ENCODE results near the gene ADGRD1. TPM values are rescaled to one million over a fixed set of nuclear protein-coding genes. Genes with fewer than 3 reads are reported as not detected.
"Not testable (repeated sequence)": the region's sequence is repeated elsewhere in the genome, so short reads cannot be mapped to it uniquely, and the experiment has no call there.

ADGRD1 gene
- polyA plus RNA-seq, 3 donors, result 4.7 to 17.9 (median 4.9) TPM

DNA sequence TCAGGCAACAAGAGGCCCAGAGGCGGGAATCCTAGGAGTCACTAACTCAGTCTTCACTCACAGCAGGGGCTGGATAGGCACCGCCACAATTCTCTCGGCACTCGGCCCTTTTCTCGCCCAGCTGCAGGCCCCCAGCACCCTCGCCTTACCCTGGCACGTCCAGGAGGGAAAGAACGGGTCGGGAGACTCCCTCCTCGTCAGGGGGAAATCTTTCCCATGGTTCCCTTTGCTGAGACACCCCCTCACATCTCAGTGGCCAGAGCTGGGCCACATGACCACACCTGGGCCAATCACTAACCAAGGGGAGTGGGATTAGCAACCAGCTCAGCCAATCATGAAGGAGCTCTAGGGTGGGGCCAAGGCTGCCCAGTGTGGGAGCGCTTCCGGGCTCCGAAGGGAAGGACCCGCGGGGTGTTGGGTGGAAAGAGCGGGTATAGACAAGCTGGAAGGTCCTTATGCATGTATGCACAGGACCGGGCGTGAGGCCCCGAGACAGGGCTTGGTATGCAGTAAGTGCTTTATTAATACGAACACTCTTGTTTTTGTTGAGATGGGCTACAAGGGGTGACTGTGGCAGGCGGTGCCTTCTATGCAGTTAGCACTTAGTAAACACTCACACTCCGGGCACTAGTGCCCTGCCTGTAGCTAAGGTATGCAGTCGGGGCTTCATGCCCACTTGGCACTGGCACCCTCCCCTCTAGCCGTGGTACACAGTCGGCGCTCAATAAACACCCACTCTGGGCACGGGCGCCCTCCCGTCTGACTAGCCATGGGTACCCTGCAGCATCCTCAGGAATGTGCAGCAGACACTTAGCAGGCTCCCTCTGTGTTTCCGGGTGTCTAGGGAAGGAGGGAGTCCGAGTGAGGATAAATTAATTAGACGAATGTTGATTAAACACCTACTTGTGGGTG lies 40.3 kb downstream of the ADGRD1 start:
- Histone ChIP-seq H3K4me1 (ENCODE audit: control insufficient read depth in 1 of 2, insufficient read depth in 2 of 2, low read length in 2 of 2) (no peaks in the 10 kb centered on the region), H3K36me3 (replicated peaks in 1 of 2; ENCODE audit: control insufficient read depth in 1 of 2, insufficient read depth in 2 of 2, low read length in 2 of 2) (peaks cover 0 to 30% of the 10 kb centered on the region in 2 donors), H3K9me3 (replicated peaks in 1 of 2; ENCODE audit: control insufficient read depth in 1 of 2, insufficient read depth in 1 of 2, low read length in 2 of 2) (peaks cover 0 to 8% of the 10 kb centered on the region in 2 donors), H2AFZ (ENCODE audit: insufficient read depth, low read depth, low read length, poor library complexity, severe bottlenecking) (no peak overlapping the region), H3K27ac (ENCODE audit: low read depth in 1 of 2, low read length in 2 of 2) (no peak overlapping the region), H3K79me2 (ENCODE audit: insufficient read depth, low read length) (no peaks in the 10 kb centered on the region), H3K4me3 (replicated peaks in 1 of 3; ENCODE audit: low read depth in 2 of 3, low read length in 3 of 3) (no peak overlapping the region), H3K9ac (ENCODE audit: insufficient read depth, low read length, poor library complexity, severe bottlenecking) (no peak overlapping the region), H4K20me1 (ENCODE audit: insufficient read depth, low read length) (no peaks in the 10 kb centered on the region), H3K27me3 (ENCODE audit: control insufficient read depth in 2 of 2, insufficient read depth in 2 of 2, low read length in 2 of 2) (no peaks in the 10 kb centered on the region), H3K4me2 (replicated peaks; ENCODE audit: extremely low read depth, low read length, poor library complexity, severe bottlenecking) (no peak overlapping the region)
- no peak overlapping the region for H3K4me3 Mint-ChIP-seq
- 96% methylated on average over 21 of the region's 32 CpGs for WGBS (ENCODE audit: insufficient coverage)
- TF ChIP-seq, protein P1, sequence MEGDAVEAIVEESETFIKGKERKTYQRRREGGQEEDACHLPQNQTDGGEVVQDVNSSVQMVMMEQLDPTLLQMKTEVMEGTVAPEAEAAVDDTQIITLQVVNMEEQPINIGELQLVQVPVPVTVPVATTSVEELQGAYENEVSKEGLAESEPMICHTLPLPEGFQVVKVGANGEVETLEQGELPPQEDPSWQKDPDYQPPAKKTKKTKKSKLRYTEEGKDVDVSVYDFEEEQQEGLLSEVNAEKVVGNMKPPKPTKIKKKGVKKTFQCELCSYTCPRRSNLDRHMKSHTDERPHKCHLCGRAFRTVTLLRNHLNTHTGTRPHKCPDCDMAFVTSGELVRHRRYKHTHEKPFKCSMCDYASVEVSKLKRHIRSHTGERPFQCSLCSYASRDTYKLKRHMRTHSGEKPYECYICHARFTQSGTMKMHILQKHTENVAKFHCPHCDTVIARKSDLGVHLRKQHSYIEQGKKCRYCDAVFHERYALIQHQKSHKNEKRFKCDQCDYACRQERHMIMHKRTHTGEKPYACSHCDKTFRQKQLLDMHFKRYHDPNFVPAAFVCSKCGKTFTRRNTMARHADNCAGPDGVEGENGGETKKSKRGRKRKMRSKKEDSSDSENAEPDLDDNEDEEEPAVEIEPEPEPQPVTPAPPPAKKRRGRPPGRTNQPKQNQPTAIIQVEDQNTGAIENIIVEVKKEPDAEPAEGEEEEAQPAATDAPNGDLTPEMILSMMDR (IDR thresholded peaks at IDR 0.05), result no peak
- intact Hi-C loops (cut with micrococcal nuclease), result no loop called here
- no peak for DNase-seq
- H3K36me3 Mint-ChIP-seq, result peaks cover 33 to 50% of the 10 kb centered on the region in 2 donors
- H3K27ac Mint-ChIP-seq, result peak overlapping the region in 1 of 7 donors; percentile 18
- peaks cover 3% of the 10 kb centered on the region for H3K4me1 Mint-ChIP-seq
- H3K9me3 Mint-ChIP-seq, result peaks cover 0 to 18% (median 13%) of the 10 kb centered on the region in 7 donors
- H3K27me3 Mint-ChIP-seq (ENCODE audit: low read depth in 3 of 3), result peaks cover 5 to 12% (median 9%) of the 10 kb centered on the region in 3 donors

DNA sequence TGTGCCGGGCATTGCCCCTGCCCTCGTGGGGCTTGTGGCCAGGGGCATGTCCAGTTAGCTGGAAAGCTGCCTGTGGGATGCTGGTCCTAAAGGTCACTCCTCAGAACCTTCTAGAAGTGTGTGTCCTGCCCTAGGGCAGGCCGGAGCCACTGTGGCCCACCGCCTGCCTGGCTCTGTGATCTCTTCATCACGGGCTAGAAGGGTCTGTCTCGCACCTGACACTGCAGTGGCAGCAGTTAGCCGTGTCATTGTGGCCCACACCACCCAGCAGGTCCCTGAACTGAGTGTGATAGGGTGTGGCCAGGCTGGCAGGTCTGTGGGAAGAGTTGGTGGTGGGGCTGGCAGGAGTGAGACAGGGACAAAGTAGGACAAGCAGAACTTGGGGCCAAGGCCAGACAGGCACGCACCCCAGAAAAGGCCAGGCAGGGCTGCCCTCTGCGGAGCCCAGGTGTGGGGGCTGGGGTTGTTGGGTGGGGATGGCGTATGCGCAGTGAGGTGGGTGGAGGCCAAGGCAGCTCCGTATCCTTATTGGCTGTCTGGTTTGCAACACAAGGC lies 41.2 kb downstream of the ADGRD1 start:
- H3K9me3 ChIP-seq (replicated peaks in 1 of 2; ENCODE audit: control insufficient read depth in 1 of 2, insufficient read depth in 1 of 2, low read length in 2 of 2), result peaks cover 0 to 8% of the 10 kb centered on the region in 2 donors
- intact Hi-C loops (cut with micrococcal nuclease), result no loop called here
- no peak overlapping the region for H3K27ac ChIP-seq (ENCODE audit: low read depth in 1 of 2, low read length in 2 of 2)
- Mint-ChIP-seq H3K27me3 (ENCODE audit: low read depth in 3 of 3) (peaks cover 5 to 12% (median 6%) of the 10 kb centered on the region in 3 donors), H3K27ac (peak overlapping the region in 2 of 7 donors; percentile 22 to 74), H3K4me3 (no peak overlapping the region), H3K36me3 (peaks cover 38 to 50% of the 10 kb centered on the region in 2 donors), H3K9me3 (peaks cover 0 to 20% (median 14%) of the 10 kb centered on the region in 7 donors), H3K4me1 (peaks cover 3% of the 10 kb centered on the region)
- H3K4me1 ChIP-seq (ENCODE audit: control insufficient read depth in 1 of 2, insufficient read depth in 2 of 2, low read length in 2 of 2), result no peaks in the 10 kb centered on the region
- no peak overlapping the region for H3K9ac ChIP-seq (ENCODE audit: insufficient read depth, low read length, poor library complexity, severe bottlenecking)
- TF ChIP-seq, protein P1 (IDR thresholded peaks at IDR 0.05), result no peak
- peaks cover 0 to 24% of the 10 kb centered on the region in 2 donors for H3K36me3 ChIP-seq (replicated peaks in 1 of 2; ENCODE audit: control insufficient read depth in 1 of 2, insufficient read depth in 2 of 2, low read length in 2 of 2)
- no peak for DNase-seq
- no peak overlapping the region for H3K4me3 ChIP-seq (replicated peaks in 1 of 3; ENCODE audit: low read depth in 2 of 3, low read length in 3 of 3)
- no peaks in the 10 kb centered on the region for H3K79me2 ChIP-seq (ENCODE audit: insufficient read depth, low read length)
- no peak overlapping the region for H3K4me2 ChIP-seq (replicated peaks; ENCODE audit: extremely low read depth, low read length, poor library complexity, severe bottlenecking)
- no peaks in the 10 kb centered on the region for H4K20me1 ChIP-seq (ENCODE audit: insufficient read depth, low read length)
- H3K27me3 ChIP-seq (ENCODE audit: control insufficient read depth in 2 of 2, insufficient read depth in 2 of 2, low read length in 2 of 2), result no peaks in the 10 kb centered on the region
- H2AFZ ChIP-seq (ENCODE audit: insufficient read depth, low read depth, low read length, poor library complexity, severe bottlenecking), result no peak overlapping the region
- 90% methylated on average over 8 of the region's 12 CpGs for WGBS (ENCODE audit: insufficient coverage)

DNA sequence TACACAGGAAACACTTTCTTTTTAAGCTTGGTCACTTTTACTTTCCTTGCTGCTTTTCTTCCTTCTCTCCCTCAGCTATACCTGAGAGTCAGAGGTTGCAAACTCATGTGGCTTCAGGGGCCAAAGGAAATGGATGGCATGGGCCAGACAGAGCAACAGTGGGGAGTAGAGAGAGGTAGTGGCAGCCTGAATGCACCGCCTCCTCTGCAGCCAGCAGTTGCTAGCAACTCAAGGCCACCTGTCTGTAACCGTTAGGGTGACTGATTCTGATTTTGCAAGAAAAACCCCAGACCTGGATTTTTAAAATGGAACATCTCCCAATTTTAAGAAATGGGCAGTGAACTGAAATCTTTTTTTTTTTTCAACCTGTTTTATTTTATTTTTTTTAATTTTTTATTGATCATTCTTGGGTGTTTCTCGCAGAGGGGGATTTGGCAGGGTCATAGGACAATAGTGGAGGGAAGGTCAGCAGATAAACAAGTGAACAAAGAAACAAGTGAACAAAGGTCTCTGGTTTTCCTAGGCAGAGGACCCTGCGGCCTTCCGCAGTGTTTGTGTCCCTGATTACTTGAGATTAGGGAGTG lies 41.8 kb downstream of the ADGRD1 start:
- no CpG with 5 or more reads among the region's 5 CpGs for WGBS (ENCODE audit: insufficient coverage)
- H3K36me3 ChIP-seq (replicated peaks in 1 of 2; ENCODE audit: control insufficient read depth in 1 of 2, insufficient read depth in 2 of 2, low read length in 2 of 2), result peaks cover 0 to 27% of the 10 kb centered on the region in 2 donors
- H3K27me3 Mint-ChIP-seq (ENCODE audit: low read depth in 3 of 3); H3K4me1 Mint-ChIP-seq; H3K4me1 ChIP-seq (ENCODE audit: control insufficient read depth in 1 of 2, insufficient read depth in 2 of 2, low read length in 2 of 2); DNase-seq; intact Hi-C loops (cut with micrococcal nuclease); H3K79me2 ChIP-seq (ENCODE audit: insufficient read depth, low read length); H3K9me3 ChIP-seq (replicated peaks in 1 of 2; ENCODE audit: control insufficient read depth in 1 of 2, insufficient read depth in 1 of 2, low read length in 2 of 2); H4K20me1 ChIP-seq (ENCODE audit: insufficient read depth, low read length); H3K27ac ChIP-seq (ENCODE audit: low read depth in 1 of 2, low read length in 2 of 2); H3K4me3 ChIP-seq (replicated peaks in 1 of 3; ENCODE audit: low read depth in 2 of 3, low read length in 3 of 3); H3K4me3 Mint-ChIP-seq; H2AFZ ChIP-seq (ENCODE audit: insufficient read depth, low read depth, low read length, poor library complexity, severe bottlenecking); H3K27me3 ChIP-seq (ENCODE audit: control insufficient read depth in 2 of 2, insufficient read depth in 2 of 2, low read length in 2 of 2); H3K4me2 ChIP-seq (replicated peaks; ENCODE audit: extremely low read depth, low read length, poor library complexity, severe bottlenecking); H3K9ac ChIP-seq (ENCODE audit: insufficient read depth, low read length, poor library complexity, severe bottlenecking): not testable (repeated sequence)
- Mint-ChIP-seq H3K27ac (peak overlapping the region in 1 of 7 donors; percentile 22), H3K36me3 (peaks cover 44 to 54% of the 10 kb centered on the region in 2 donors), H3K9me3 (peaks cover 0 to 21% (median 15%) of the 10 kb centered on the region in 7 donors)
